ENCODE measurements around the gene CA6.
"Not testable (repeated sequence)": the region's sequence is repeated elsewhere in the genome, so short reads cannot be mapped to it uniquely, and the experiment has no call there.

The CA6 gene

GRCh38 chr1:8945568-8945967 lies at the start of gene CA6:
TSS of gene CA6 (plus strand) at chr1:8945868. CDS start at chr1:8945887, 19 bp downstream.
- DNase-seq = no peak

- not testable (repeated sequence) for DNase-seq
These were observed 48.9 kb upstream of the CA6 start for GRCh38 chr1:8896775-8897174.

GRCh38 chr1:8897505-8897904 lies 48.2 kb upstream of the CA6 start:
- not testable (repeated sequence) for DNase-seq

GRCh38 chr1:8898418-8898817 lies 47.2 kb upstream of the CA6 start:
- DNase-seq = not testable (repeated sequence)

- DNase-seq = no peak
These were observed 46.6 kb upstream of the CA6 start for GRCh38 chr1:8899046-8899445.

- not testable (repeated sequence) for DNase-seq
These were observed 45.0 kb upstream of the CA6 start for GRCh38 chr1:8900684-8901083.

- no peak for DNase-seq
These were observed 42.9 kb upstream of the CA6 start for GRCh38 chr1:8902765-8903164.

GRCh38 chr1:8903410-8903809 lies 42.3 kb upstream of the CA6 start:
- DNase-seq = peak; percentile 25

GRCh38 chr1:8903908-8904650 lies 41.6 kb upstream of the CA6 start:
- no peak for DNase-seq

GRCh38 chr1:8905582-8906191 lies 40.0 kb upstream of the CA6 start:
- no peak for DNase-seq

- DNase-seq = no peak
These were observed 37.1 kb upstream of the CA6 start for GRCh38 chr1:8908388-8909151.

GRCh38 chr1:8910331-8910730 lies 35.3 kb upstream of the CA6 start:
- no peak for DNase-seq

- DNase-seq = no peak
These were observed 34.8 kb upstream of the CA6 start for GRCh38 chr1:8910914-8911313.

GRCh38 chr1:8911416-8912309 lies 34.0 kb upstream of the CA6 start:
- no peak for DNase-seq

- DNase-seq = no peak
These were observed 32.2 kb upstream of the CA6 start for GRCh38 chr1:8913457-8913856.

GRCh38 chr1:8914466-8914865 lies 31.2 kb upstream of the CA6 start:
- no peak for DNase-seq

GRCh38 chr1:8915446-8915845 lies 30.2 kb upstream of the CA6 start:
- no peak for DNase-seq

GRCh38 chr1:8917536-8917935 lies 28.1 kb upstream of the CA6 start:
- DNase-seq = not testable (repeated sequence)

GRCh38 chr1:8922962-8923361 lies 22.7 kb upstream of the CA6 start:
- DNase-seq = no peak

- DNase-seq = no peak
These were observed 20.3 kb upstream of the CA6 start for GRCh38 chr1:8925406-8925805.

- no peak for DNase-seq
These were observed 19.7 kb upstream of the CA6 start for GRCh38 chr1:8925960-8926359.

Data from CD4-positive, alpha-beta T cell treated with Interleukin-17A for 4 hours (primary cell).